Psoas muscle (tissue), 8 donors: ENCODE results near the gene TGM1. TPM values are rescaled to one million over a fixed set of nuclear protein-coding genes. Genes with fewer than 3 reads are reported as not detected.
A peak's percentile ranks its signal among the peaks of the same experiment; 100 is the strongest.

ENCODE experiments used
- ATAC-seq, 4 donors: fragments of 200-7000 bp; cut with Tn5 transposase; one replicate each; pipeline ENCODE4 v1.9.1; 2020; ENCODE audit warnings: moderate library complexity in 3 of 4, mild to moderate bottlenecking in 2 of 4
- DNase-seq, 2 donors: peaks; one replicate each; pipeline ENCODE4 v3.0.0-alpha.2; 2020
- H3K27ac ChIP-seq: fragments of 200-600 bp; one replicate; pipeline ENCODE4 v1.8.0; 2022
- H3K27me3 ChIP-seq, 3 donors: fragments of 200-600 bp in 1 of 3; one replicate each; pipeline versions ENCODE4 v1.6.1 to v1.8.0; 2013 to 2022; ENCODE audit warnings: low read length in 2 of 3, mild to moderate bottlenecking in 2 of 3, moderate library complexity in 1 of 3; ENCODE audit not compliant: insufficient read depth in 3 of 3
- H3K36me3 ChIP-seq, 2 donors: fragments of 200-600 bp in 1 of 2; one replicate each; pipeline versions ENCODE4 v1.6.1 to v1.8.0; 2013 to 2022; ENCODE audit warnings: low read depth in 1 of 2, mild to moderate bottlenecking in 1 of 2, moderate library complexity in 1 of 2; ENCODE audit not compliant: insufficient read depth in 1 of 2
- H3K4me1 ChIP-seq: fragments of 200-600 bp; one replicate; pipeline ENCODE4 v1.8.0; 2022
- H3K4me3 ChIP-seq: fragments of 200-600 bp; one replicate; pipeline ENCODE4 v1.8.0; 2022; ENCODE audit warnings: mild to moderate bottlenecking
- H3K9me3 ChIP-seq: fragments of 200-600 bp; one replicate; pipeline ENCODE4 v1.8.0; 2022
- CTCF ChIP-seq: fragments of 200-600 bp; IDR thresholded peaks from one replicate; pipeline ENCODE4 v1.8.0; 2022; ENCODE audit warnings: antibody characterized with exemption
- WGBS, 3 donors: extraction: QIAGEN DNeasy Blood & Tissue Kit; methylation state at CpG; one replicate each; pipeline versions ENCODE4 v1.1.6 to v1.1.7; 2013; 5-methylcytosine and 5-hydroxymethylcytosine counted together
- intact Hi-C, 2 donors: fragments of 100-400 bp; cut with DNase I; formaldehyde crosslinking; loops; one replicate each; pipeline versions ENCODE4 v1.11.0 to v1.14.2; 2022
- polyA plus RNA-seq, 3 donors: library from polyadenylated mRNA; stranded (reverse); fragments of 200-250 nt; gene quantifications; one replicate each; pipeline ENCODE4 v1.2.3, GENCODE V29; 2013
- total RNA-seq, 4 donors: library from RNA; stranded (reverse); fragmentation: NEBNext Ultra II Directional in 2 of 4; extraction: Animal tissue kit (Norgen Biotek cat#: 25700) in 2 of 4; gene quantifications; one replicate each; pipeline versions ENCODE4 v1.2.1 to v1.2.4, GENCODE V29; 2021 to 2023
- donor health status: healthy with polysubstance abuse.
- donor health status: DM: no; HTN: no; CAD: no; lungs with moderate emphysema.
- donor health status: Bipolar disorder and iron deficiency.
- donor health status: healthy.
- donor health status: DM: yes; HTN: yes; CAD: no.
- donor health status: DM: no; HTN: no; CAD: no.
- donor health status: DM: no; HTN: no; CAD: no.
- donor health status: DM: yes; HTN: yes; CAD: no.

The TGM1 gene
- total and polyA plus RNA-seq, 7 donors, result 0.17 to 1.3 (median 0.41) TPM; not detected in 1

- Histone ChIP-seq H3K27ac (no peak overlapping the region), H3K27me3 (no peaks in the 10 kb centered on the region), H3K4me3 (no peak overlapping the region), H3K9me3 (no peaks in the 10 kb centered on the region), H3K4me1 (no peaks in the 10 kb centered on the region), H3K36me3 (no peaks in the 10 kb centered on the region)
- DNase-seq (no peak), ATAC-seq (peak in 1 of 4 donors; percentile 17)
- no peak for TF ChIP-seq CTCF
- WGBS, 3 donors, result 63 to 86% (median 70%) methylated on average over 4 of the region's 4 CpGs
- intact Hi-C loops, result no loop called here
Observed at GRCh38 chr14:24256960-24257359, 6.0 kb downstream of the TGM1 start.

GRCh38 chr14:24255931-24256711 is 6.9 kb downstream of the TGM1 start:
- no peak overlapping the region for H3K27ac ChIP-seq
- no peaks in the 10 kb centered on the region for H3K27me3 ChIP-seq
- H3K4me3 ChIP-seq, result no peak overlapping the region
- intact Hi-C loops, result no loop called here
- no peaks in the 10 kb centered on the region for H3K9me3 ChIP-seq
- no peak for ATAC-seq
- 91 to 96% (median 95%) methylated on average over 12 of the region's 12 CpGs for WGBS, 3 donors
- DNase-seq, result no peak
- no peaks in the 10 kb centered on the region for H3K4me1 ChIP-seq
- no peak for TF ChIP-seq CTCF
- H3K36me3 ChIP-seq, result no peaks in the 10 kb centered on the region

GRCh38 chr14:24255438-24255837 is 7.5 kb downstream of the TGM1 start:
- Histone ChIP-seq H3K27ac (no peak overlapping the region), H3K27me3 (no peaks in the 10 kb centered on the region), H3K9me3 (no peaks in the 10 kb centered on the region), H3K4me3 (no peak overlapping the region), H3K4me1 (no peaks in the 10 kb centered on the region), H3K36me3 (no peaks in the 10 kb centered on the region)
- ATAC-seq, result no peak
- intact Hi-C loops, result no loop called here
- no peak for TF ChIP-seq CTCF
- 87 to 91% (median 87%) methylated on average over 8 of the region's 8 CpGs for WGBS, 3 donors
- DNase-seq, result no peak

GRCh38 chr14:24254630-24255392 is 8.2 kb downstream of the TGM1 start:
- ATAC-seq (no peak), DNase-seq (no peak)
- Histone ChIP-seq H3K4me1 (no peaks in the 10 kb centered on the region), H3K4me3 (no peak overlapping the region), H3K9me3 (no peaks in the 10 kb centered on the region), H3K36me3 (no peaks in the 10 kb centered on the region), H3K27ac (no peak overlapping the region), H3K27me3 (no peaks in the 10 kb centered on the region)
- intact Hi-C loops, result no loop called here
- WGBS, 3 donors, result 89 to 94% (median 91%) methylated on average over 19 of the region's 19 CpGs
- TF ChIP-seq CTCF, result no peak
